Measurements from ENCODE around the gene KCNQ2. TPM values are rescaled to one million over a fixed set of nuclear protein-coding genes. Genes with fewer than 3 reads are reported as not detected.
A peak's percentile ranks its signal among the peaks of the same experiment; 100 is the strongest.

Gene KCNQ2
- total and polyA plus RNA-seq, 2 donors: 0.14 to 2.1 TPM

GRCh38 chr20:63497946-63498935 is 25.8 kb upstream of the KCNQ2 start:
- Histone ChIP-seq H3K36me3 (ENCODE audit: insufficient read depth) (no peaks in the 10 kb centered on the region), H3K4me1 (ENCODE audit: insufficient read depth) (no peaks in the 10 kb centered on the region), H3K27ac (ENCODE audit: low read depth) (no peak overlapping the region), H3K4me3 (ENCODE audit: low read depth, low read length) (peak overlapping the region; percentile 43)
- WGBS: 7% methylated on average over 60 of the region's 60 CpGs
- DNase-seq (ENCODE audit: extremely low spot score): no peak

GRCh38 chr20:63497138-63497945 is 24.9 kb upstream of the KCNQ2 start:
- Histone ChIP-seq H3K4me1 (ENCODE audit: insufficient read depth) (no peaks in the 10 kb centered on the region), H3K4me3 (ENCODE audit: low read depth, low read length) (no peak overlapping the region), H3K27ac (ENCODE audit: low read depth) (no peak overlapping the region), H3K36me3 (ENCODE audit: insufficient read depth) (no peaks in the 10 kb centered on the region)
- DNase-seq (ENCODE audit: extremely low spot score): no peak
- WGBS: 79% methylated on average over 20 of the region's 20 CpGs

GRCh38 chr20:63496596-63497120 is 24.2 kb upstream of the KCNQ2 start:
- 65% methylated on average over 16 of the region's 16 CpGs for WGBS
- DNase-seq (ENCODE audit: extremely low spot score): no peak
- Histone ChIP-seq H3K36me3 (ENCODE audit: insufficient read depth) (no peaks in the 10 kb centered on the region), H3K4me3 (ENCODE audit: low read depth, low read length) (no peak overlapping the region), H3K27ac (ENCODE audit: low read depth) (no peak overlapping the region), H3K4me1 (ENCODE audit: insufficient read depth) (no peaks in the 10 kb centered on the region)

GRCh38 chr20:63495741-63496595 is 23.5 kb upstream of the KCNQ2 start:
- 24% methylated on average over 48 of the region's 48 CpGs for WGBS
- Histone ChIP-seq H3K36me3 (ENCODE audit: insufficient read depth) (no peaks in the 10 kb centered on the region), H3K4me3 (ENCODE audit: low read depth, low read length) (no peak overlapping the region), H3K4me1 (ENCODE audit: insufficient read depth) (no peaks in the 10 kb centered on the region), H3K27ac (ENCODE audit: low read depth) (no peak overlapping the region)
- no peak for DNase-seq (ENCODE audit: extremely low spot score)

GRCh38 chr20:63495167-63495720 is 22.8 kb upstream of the KCNQ2 start:
- H3K4me1 ChIP-seq (ENCODE audit: insufficient read depth): no peaks in the 10 kb centered on the region
- no peak overlapping the region for H3K4me3 ChIP-seq (ENCODE audit: low read depth, low read length)
- 87% methylated on average over 8 of the region's 8 CpGs for WGBS
- no peaks in the 10 kb centered on the region for H3K36me3 ChIP-seq (ENCODE audit: insufficient read depth)
- no peak for DNase-seq (ENCODE audit: extremely low spot score)
- H3K27ac ChIP-seq (ENCODE audit: low read depth): no peak overlapping the region

GRCh38 chr20:63494420-63495166 is 22.1 kb upstream of the KCNQ2 start:
- no peaks in the 10 kb centered on the region for H3K4me1 ChIP-seq (ENCODE audit: insufficient read depth)
- no peak overlapping the region for H3K27ac ChIP-seq (ENCODE audit: low read depth)
- DNase-seq (ENCODE audit: extremely low spot score): no peak
- no peaks in the 10 kb centered on the region for H3K36me3 ChIP-seq (ENCODE audit: insufficient read depth)
- 88% methylated on average over 51 of the region's 51 CpGs for WGBS
- no peak overlapping the region for H3K4me3 ChIP-seq (ENCODE audit: low read depth, low read length)

- 84% methylated on average over 7 of the region's 7 CpGs for WGBS
- H3K27ac ChIP-seq (ENCODE audit: low read depth): no peak overlapping the region
- H3K4me1 ChIP-seq (ENCODE audit: insufficient read depth): no peaks in the 10 kb centered on the region
- H3K4me3 ChIP-seq (ENCODE audit: low read depth, low read length): no peak overlapping the region
- DNase-seq (ENCODE audit: extremely low spot score): no peak
- H3K36me3 ChIP-seq (ENCODE audit: insufficient read depth): no peaks in the 10 kb centered on the region
Observed at GRCh38 chr20:63494084-63494419, 21.6 kb upstream of the KCNQ2 start.

GRCh38 chr20:63493563-63494020 is 21.1 kb upstream of the KCNQ2 start:
- Histone ChIP-seq H3K4me3 (ENCODE audit: low read depth, low read length) (no peak overlapping the region), H3K4me1 (ENCODE audit: insufficient read depth) (no peaks in the 10 kb centered on the region), H3K27ac (ENCODE audit: low read depth) (no peak overlapping the region), H3K36me3 (ENCODE audit: insufficient read depth) (no peaks in the 10 kb centered on the region)
- WGBS: 63% methylated on average over 13 of the region's 13 CpGs
- no peak for DNase-seq (ENCODE audit: extremely low spot score)

GRCh38 chr20:63492982-63493381 is 20.5 kb upstream of the KCNQ2 start:
- no peak overlapping the region for H3K27ac ChIP-seq (ENCODE audit: low read depth)
- H3K4me3 ChIP-seq (ENCODE audit: low read depth, low read length): no peak overlapping the region
- H3K36me3 ChIP-seq (ENCODE audit: insufficient read depth): no peaks in the 10 kb centered on the region
- 96% methylated on average over 14 of the region's 14 CpGs for WGBS
- no peaks in the 10 kb centered on the region for H3K4me1 ChIP-seq (ENCODE audit: insufficient read depth)
- DNase-seq (ENCODE audit: extremely low spot score): no peak

- Histone ChIP-seq H3K27ac (ENCODE audit: low read depth) (no peak overlapping the region), H3K4me1 (ENCODE audit: insufficient read depth) (no peaks in the 10 kb centered on the region), H3K4me3 (ENCODE audit: low read depth, low read length) (no peak overlapping the region), H3K36me3 (ENCODE audit: insufficient read depth) (no peaks in the 10 kb centered on the region)
- WGBS: 89% methylated on average over 2 of the region's 2 CpGs
- DNase-seq (ENCODE audit: extremely low spot score): no peak
Observed at GRCh38 chr20:63492518-63492917, 20.1 kb upstream of the KCNQ2 start.

GRCh38 chr20:63491635-63492230 is 19.3 kb upstream of the KCNQ2 start:
- no peaks in the 10 kb centered on the region for H3K4me1 ChIP-seq (ENCODE audit: insufficient read depth)
- H3K27ac ChIP-seq (ENCODE audit: low read depth): no peak overlapping the region
- 55% methylated on average over 4 of the region's 4 CpGs for WGBS
- no peak overlapping the region for H3K4me3 ChIP-seq (ENCODE audit: low read depth, low read length)
- no peak for DNase-seq (ENCODE audit: extremely low spot score)
- H3K36me3 ChIP-seq (ENCODE audit: insufficient read depth): no peaks in the 10 kb centered on the region

GRCh38 chr20:63491078-63491477 is 18.6 kb upstream of the KCNQ2 start:
- WGBS: 90% methylated on average over 4 of the region's 4 CpGs

More at GRCh38 chr20:63491078-63491477, 18.6 kb upstream of the KCNQ2 start:
- Histone ChIP-seq H3K4me3 (ENCODE audit: low read depth, low read length) (no peak overlapping the region), H3K36me3 (ENCODE audit: insufficient read depth) (no peaks in the 10 kb centered on the region), H3K27ac (ENCODE audit: low read depth) (no peak overlapping the region), H3K4me1 (ENCODE audit: insufficient read depth) (no peaks in the 10 kb centered on the region)
- DNase-seq (ENCODE audit: extremely low spot score): no peak

All from urinary bladder (tissue), 4 donors.